ENCODE data around the gene GALNT16.

DNA sequence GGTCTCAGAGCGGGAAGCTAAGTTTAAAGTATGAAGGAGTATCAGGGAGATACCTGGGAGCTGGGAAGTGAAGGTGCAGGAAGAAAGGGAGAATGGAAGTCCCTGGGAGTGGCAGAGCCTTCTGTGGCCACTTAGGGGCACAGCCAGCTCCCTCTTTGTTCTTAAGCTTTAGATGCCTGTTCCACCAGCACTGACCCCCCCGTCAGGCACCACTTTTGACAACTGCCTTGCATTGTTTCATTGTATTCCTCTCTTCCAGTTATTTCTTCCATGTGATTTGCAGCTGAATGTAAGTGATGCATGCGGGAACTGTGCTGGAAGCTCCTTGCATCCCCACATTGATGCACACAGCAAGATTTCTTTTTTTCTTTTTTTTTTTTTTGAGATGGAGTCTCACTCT lies 2.6 kb downstream of the GALNT16 start:
- TF ChIP-seq, protein P1, sequence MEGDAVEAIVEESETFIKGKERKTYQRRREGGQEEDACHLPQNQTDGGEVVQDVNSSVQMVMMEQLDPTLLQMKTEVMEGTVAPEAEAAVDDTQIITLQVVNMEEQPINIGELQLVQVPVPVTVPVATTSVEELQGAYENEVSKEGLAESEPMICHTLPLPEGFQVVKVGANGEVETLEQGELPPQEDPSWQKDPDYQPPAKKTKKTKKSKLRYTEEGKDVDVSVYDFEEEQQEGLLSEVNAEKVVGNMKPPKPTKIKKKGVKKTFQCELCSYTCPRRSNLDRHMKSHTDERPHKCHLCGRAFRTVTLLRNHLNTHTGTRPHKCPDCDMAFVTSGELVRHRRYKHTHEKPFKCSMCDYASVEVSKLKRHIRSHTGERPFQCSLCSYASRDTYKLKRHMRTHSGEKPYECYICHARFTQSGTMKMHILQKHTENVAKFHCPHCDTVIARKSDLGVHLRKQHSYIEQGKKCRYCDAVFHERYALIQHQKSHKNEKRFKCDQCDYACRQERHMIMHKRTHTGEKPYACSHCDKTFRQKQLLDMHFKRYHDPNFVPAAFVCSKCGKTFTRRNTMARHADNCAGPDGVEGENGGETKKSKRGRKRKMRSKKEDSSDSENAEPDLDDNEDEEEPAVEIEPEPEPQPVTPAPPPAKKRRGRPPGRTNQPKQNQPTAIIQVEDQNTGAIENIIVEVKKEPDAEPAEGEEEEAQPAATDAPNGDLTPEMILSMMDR (IDR thresholded peaks at IDR 0.05; ENCODE audit: insufficient read depth, low read depth, low read length) = no peak
- TF ChIP-seq EZH2 (IDR thresholded peaks at IDR 0.05; ENCODE audit: insufficient read depth, low read length) = no peak

Data from astrocyte (in vitro differentiated cells and primary cell).